ENCODE results near the gene HSPB7.

GRCh38 chr1:16043521-16043920, 25.7 kb upstream of the HSPB7 start, which contains the start of gene CLCNKB:
- TF ChIP-seq, protein P1, sequence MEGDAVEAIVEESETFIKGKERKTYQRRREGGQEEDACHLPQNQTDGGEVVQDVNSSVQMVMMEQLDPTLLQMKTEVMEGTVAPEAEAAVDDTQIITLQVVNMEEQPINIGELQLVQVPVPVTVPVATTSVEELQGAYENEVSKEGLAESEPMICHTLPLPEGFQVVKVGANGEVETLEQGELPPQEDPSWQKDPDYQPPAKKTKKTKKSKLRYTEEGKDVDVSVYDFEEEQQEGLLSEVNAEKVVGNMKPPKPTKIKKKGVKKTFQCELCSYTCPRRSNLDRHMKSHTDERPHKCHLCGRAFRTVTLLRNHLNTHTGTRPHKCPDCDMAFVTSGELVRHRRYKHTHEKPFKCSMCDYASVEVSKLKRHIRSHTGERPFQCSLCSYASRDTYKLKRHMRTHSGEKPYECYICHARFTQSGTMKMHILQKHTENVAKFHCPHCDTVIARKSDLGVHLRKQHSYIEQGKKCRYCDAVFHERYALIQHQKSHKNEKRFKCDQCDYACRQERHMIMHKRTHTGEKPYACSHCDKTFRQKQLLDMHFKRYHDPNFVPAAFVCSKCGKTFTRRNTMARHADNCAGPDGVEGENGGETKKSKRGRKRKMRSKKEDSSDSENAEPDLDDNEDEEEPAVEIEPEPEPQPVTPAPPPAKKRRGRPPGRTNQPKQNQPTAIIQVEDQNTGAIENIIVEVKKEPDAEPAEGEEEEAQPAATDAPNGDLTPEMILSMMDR (conservative IDR thresholded peaks at IDR 0.05 in 1 of 2, IDR thresholded peaks at IDR 0.05 in 1 of 2; ENCODE audit: low read depth in 1 of 2, low read length in 2 of 2) = no peak
- no peak for TF ChIP-seq EZH2 (IDR thresholded peaks at IDR 0.05; ENCODE audit: low read length, missing control alignments)

Data from fibroblast of lung (primary cell).